Gastrocnemius medialis (tissue), 4 donors: ENCODE data around the gene ARID3B.

Experiments
- CTCF ChIP-seq, 5 experiments: fragments of 450-650 bp in 3 of 5; fragments of 200-600 bp in 2 of 5; sonication (generic) in 2 of 5; IDR thresholded peaks in 4 of 5; conservative IDR thresholded peaks in 1 of 5; 1 replicate in 4 of 5; 2 replicates in 1 of 5; pipeline ENCODE4 v1.5.1; 2016 to 2019; ENCODE audit warnings: antibody characterized with exemption in 5 of 5, mild to moderate bottlenecking in 3 of 5, moderate library complexity in 3 of 5
- POLR2A ChIP-seq, 2 donors: fragments of 450-650 bp; IDR thresholded peaks; one replicate each; pipeline ENCODE4 v1.6.1; 2017; ENCODE audit warnings: antibody characterized with exemption in 2 of 2, mild to moderate bottlenecking in 2 of 2, moderate library complexity in 2 of 2

- TF ChIP-seq CTCF (IDR thresholded peaks at IDR 0.05 in 4 of 5, conservative IDR thresholded peaks at IDR 0.05 in 1 of 5) (no peak), POLR2A (IDR thresholded peaks at IDR 0.05) (no peak)
Measured at GRCh38 chr15:74642734-74643664, 102.0 kb downstream of the ARID3B start.
